ENCODE measurements around the gene CUTA.
A peak's percentile ranks its signal among the peaks of the same experiment; 100 is the strongest.

The CUTA gene

DNA sequence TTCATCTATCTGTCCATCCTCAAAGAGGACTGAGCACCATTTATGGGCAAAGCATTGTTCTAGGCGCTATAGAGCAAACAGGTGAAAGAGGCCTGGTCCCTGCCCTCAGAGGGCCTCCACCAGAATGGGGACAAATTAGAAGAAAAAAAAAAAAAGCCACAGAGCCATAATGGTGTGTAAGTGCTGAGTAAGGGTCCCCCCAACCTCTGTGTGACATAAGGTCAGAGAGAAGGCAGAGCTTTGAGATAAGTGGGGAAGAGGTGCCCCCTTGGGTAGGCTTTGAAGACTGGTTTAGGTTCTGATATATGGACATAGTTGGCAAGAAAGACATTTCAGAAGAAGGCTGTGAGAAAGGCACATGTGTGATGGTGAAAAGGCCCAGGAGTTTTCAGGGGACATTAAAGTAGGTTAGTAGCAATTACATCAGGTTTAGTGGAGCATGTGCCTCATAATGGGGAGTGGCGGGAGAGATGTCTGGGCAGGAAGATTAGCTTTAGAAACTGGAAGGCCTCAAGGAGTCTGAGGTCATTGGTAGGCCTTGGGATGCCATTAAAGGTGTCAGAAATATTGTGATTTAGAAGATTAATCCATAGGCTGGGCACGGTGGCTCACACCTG, 21.2 kb upstream of the CUTA start:
- DNase-seq, result no peak

- DNase-seq, result no peak
Measured at GRCh38 chr6:33437666-33438065, 19.8 kb upstream of the CUTA start.

DNA sequence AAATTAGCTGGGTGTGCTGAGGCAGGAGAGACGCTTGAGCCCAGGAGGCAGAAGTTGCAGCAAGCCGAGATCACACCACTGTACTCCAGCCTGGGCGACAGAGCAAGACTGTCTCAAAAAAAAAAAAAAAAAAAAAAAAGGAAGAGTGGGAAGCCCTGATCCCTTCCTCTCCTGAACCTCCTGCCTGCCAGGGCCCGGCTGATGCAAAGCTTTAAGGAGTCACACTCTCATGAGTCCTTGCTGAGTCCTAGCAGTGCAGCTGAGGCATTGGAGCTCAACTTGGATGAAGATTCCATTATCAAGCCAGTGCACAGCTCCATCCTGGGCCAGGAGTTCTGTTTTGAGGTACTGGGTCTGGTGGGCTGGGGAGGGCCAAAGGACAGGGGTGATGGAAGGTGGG, 17.1 kb upstream of the CUTA start:
- no peak for DNase-seq

DNA sequence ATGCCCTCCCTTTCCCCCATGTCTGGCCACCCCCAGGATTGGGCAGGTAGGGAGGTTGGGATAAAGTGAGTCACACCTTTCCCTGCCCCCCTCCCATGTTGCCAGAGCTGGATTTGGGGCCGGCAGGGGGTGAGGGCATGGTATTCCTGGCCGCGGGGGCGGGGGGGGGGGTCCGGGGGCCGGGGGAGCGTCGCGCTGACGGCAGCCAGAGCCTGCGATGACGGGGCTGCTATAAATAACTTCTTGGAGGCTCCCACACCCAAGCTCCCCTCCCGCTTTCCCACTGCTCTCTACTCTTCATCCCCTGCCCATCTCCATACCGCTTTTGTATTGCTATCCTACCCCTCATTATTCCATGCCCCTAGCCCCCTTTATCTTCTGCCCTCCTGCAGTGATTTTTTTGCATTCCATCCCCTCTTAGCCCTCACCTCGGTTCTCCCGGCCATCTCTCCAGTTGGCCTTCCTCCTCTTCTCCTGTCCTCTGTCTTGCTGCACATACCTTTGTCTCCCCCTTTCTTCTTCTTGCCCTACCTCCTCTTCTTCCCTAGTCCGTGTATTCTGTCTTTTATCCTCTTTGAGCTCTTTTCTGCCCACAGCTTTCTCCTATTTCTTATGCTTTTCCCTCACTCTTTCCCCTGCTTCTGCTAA, 15.8 kb upstream of the CUTA start:
- DNase-seq, result no peak

- DNase-seq, result no peak
Measured at GRCh38 chr6:33433001-33433543, 15.2 kb upstream of the CUTA start.

DNA sequence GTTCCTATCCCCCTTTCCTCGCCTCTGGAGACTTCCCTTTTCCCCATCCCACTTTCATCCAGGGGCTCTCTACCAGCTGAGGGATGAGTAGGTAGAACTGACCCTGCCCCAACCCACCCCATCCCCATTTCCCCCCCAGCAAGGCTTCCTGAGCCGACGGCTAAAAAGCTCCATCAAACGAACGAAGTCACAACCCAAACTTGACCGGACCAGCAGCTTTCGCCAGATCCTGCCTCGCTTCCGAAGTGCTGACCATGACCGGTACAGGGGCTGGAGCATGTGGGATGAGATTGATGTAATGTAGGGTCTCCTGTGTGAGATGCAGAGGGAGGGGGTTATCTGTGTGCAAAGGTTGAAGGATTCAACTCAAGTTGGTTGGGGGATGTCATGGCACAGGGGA, 14.6 kb upstream of the CUTA start:
- no peak for DNase-seq

- DNase-seq, result no peak
Measured at GRCh38 chr6:33431880-33432541, 14.1 kb upstream of the CUTA start.

GRCh38 chr6:33430991-33431879, 13.3 kb upstream of the CUTA start:
- peak; percentile 99 for DNase-seq

DNA sequence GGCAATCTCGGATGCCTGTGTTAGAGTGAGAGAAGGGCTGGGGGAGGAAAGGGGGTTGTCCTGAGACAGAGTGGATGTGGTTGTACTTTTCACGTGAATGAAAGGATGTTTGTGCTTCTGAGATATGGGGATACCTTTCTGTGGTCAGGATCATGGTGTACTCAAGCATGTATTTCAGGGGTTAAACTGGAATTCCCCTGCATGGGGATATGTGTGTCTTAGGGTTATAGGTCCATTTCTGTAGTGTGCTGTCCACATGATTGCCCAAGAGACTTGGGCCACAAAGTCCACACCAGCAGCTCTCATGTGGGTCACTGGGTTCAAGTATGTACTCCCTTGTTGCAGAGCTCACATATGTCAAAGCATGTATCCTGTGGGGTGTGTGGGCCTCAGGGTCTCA, 12.4 kb upstream of the CUTA start:
- no peak for DNase-seq

DNA sequence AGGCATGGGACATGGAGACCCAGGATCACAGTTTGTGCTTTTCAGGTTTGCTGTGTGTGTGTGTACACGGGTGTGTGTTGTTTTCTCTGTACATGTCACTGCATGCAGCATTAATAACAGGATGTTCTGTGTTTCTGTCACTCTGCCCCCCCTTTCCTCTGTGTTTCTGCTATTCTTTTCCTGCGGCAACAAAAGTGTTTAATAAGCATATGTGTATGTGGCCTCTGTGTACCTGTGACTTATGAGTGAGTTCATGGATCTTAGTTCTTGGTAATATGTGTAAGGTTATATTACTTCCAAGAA, 11.8 kb upstream of the CUTA start:
- DNase-seq, result no peak

GRCh38 chr6:33428966-33429749, 11.3 kb upstream of the CUTA start:
- DNase-seq, result no peak

DNA sequence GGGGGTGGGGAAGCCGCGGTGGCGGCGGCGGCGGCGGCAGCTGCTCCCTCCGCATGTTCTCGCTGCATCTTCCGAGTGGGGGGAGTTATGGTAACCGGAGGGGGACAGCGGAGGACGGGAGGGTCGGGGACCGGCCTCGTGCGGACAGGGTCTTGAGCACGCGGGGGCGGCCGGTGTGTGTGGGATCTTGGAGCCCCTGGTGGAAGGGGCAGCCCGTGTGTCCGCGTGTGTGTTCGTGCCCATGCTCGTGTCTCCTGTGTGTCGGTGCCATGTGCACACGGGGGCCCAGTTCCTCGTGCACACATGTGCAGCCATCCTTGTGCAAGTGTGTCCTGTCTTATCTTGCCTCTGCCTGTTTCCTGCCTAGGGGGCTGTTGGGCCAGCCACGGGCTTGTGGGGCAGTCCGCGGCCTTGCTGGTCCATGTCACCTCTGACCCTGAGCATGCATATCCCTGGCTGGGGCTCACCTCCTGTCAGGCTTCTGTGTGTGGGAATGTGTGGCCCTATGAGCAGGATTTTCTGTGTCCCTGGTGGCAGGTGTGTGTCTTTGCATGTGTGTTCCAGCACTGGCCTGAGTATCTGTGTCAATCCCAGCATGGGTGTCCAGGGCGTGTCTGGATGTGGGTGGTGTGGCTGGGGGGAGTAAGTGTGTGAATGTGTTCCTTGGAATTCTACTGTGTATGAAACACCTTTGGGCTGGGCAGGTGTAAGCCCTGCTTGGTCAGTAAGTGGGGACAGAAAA, 10.5 kb upstream of the CUTA start:
- peak; percentile 92 for DNase-seq

DNA sequence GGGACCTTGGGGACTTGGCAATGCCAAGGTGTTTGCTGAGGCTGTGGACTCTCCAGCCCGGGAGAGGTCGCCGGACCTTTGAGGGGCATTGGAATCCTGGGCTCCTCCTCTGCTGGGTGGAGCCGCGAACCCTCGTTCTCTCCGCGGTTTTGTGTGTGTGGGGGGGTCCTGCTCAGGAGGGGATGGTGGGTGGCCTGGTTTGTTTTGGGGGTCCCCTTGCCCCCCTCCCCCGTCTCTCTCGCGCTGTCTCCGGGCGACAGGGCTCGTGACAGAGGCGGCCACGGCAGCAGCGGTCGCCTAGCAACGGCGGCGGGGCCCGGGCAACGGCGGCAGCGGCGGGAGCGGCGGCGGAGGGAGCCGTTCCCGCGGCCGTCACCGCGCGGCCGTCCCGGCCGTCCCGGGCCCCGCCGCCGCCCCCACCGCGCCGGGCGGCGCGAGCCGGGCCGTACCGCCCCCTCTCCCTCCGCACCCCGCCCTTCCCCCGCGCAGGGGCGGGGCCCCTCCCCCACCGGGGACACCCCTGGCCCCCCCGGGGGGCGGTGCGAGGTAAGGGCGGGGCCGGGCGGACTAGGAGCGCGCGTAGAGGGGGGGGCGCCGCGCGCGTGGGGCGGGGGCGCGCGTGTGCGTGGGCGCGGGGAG, 9.8 kb upstream of the CUTA start:
- DNase-seq, result peak; percentile 94

DNA sequence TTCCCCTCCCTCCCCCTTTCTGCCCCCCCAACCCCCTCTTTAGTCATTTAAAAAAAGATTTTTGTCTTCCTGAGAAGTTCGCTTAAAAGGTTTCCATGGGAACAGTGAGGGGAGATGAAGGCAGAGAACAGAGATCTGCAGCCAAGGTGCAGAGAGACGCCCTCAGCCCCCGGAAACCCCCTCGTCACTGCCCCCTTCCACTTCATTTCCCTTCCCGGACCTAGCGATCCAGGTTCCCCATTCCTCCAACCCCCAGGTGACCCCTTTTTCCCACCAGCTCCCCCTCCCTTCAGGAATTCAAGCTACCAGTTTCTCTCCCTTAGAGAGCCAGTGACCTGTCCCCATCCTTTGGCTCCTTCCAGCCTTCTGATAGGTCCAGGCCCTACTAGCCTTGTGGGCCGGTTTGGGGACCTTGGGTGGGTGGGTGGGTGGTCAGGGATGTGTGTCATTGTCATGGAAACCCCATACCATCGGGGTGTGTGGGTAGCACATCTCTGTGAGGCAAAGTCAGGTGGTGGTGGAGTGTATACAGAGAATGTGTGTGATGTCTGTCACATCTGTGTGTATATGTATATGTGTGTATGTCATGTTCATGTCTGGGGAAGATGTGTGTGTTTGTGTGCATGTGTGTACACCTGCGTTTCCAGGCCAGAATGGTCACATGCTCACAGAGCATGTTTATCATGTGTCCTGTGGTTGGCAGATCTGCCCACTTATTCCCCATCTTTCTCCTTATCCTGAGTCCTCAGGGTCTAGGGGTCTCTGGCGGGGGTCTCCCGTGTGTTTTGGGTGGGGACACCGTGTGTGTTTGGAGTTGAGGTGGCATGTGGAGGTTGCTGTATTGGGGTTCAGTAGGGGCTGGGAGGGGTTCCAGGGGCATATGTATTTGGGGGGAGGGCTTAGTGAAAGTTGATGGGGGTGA, 8.9 kb upstream of the CUTA start:
- no peak for DNase-seq

GRCh38 chr6:33425668-33426577, 8.0 kb upstream of the CUTA start:
- peak; percentile 98 for DNase-seq

DNA sequence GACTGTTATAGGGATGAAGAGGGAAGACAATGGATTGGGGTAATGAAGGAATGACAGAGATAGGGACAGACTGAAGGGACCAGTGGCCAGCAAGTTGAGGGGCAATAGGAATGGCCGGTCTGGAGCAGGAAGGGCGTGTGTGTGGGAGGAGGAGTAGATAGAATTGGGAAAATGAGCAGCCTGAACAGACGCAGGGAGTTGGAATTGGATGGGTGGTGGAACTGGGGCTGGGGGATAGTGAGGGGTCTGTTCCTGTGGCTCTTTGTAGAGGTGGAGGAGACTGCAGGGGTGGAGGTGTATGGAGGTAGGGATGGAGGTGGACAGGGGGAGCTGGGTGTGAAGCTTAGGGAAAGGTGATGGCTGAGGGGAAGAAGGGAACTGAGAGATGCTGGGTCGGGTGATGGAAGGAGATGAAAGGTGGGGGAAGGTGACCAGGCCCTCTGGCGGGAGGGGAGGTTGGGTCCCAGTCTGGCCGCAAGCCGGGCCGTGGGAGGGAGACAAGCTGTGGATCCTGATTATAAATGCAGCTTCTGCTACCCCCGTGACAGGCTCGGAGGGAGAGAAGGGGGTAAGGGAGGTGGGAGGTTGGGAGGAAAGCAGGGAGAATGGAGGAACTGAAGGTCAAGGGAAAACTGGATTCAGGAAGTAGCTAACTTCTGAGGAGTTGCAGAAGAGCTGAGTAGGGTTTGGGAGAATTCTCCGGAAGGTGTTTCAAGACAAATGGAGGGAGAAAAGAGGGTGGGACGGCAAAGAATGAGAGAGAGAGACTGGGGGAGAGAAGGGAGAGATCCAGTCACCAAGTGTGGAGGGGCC, 7.2 kb upstream of the CUTA start:
- DNase-seq, result no peak

DNA sequence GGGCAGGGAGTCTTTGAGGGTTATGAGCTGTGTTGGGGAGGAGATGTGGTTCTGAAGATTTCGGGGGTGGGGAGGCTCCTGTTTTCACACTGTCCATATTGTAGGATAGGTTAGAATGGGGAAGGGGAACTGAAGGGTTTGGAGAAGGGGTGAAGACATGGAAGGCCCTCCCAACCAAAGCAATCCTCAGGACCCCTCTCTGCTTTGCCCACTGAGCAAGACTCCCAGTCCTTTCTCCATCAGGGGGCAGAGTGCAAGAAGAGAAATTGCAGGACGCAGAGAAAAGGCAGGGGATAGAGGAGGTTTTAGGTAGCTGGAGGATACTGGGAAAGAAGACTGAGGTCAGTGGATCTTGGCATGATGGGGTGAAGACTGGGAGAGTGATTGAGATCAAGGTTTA, 5.9 kb upstream of the CUTA start:
- no peak for DNase-seq

GRCh38 chr6:33421344-33421643, 3.4 kb upstream of the CUTA start:
- no peak for DNase-seq
